Pancreas (tissue), 10 donors: Measurements from ENCODE around the gene LBH. TPM values are rescaled to one million over a fixed set of nuclear protein-coding genes. Genes with fewer than 3 reads are reported as not detected.

Experiments used
- ATAC-seq, 4 donors: fragments of 200-7000 bp; cut with Tn5 transposase; one replicate each; pipeline versions ENCODE4 v1.8.0 to v1.9.1; 2020; ENCODE audit warnings: mild to moderate bottlenecking in 4 of 4, moderate library complexity in 4 of 4
- DNase-seq, 6 donors: peaks; one replicate each; pipeline ENCODE4 v3.0.0-alpha.2; 2020
- FAIRE-seq: peaks from 2 replicates; lab custom pipeline; 2012; peaks lifted over from hg19 to GRCh38; lab: Jason Lieb, UNC
- H3K27ac ChIP-seq, 4 donors: fragments of 200-600 bp; sonication (generic); 1 replicate in 3 of 4; 2 replicates in 1 of 4; pipeline versions ENCODE4 v1.5.0 to v1.8.0; 2020
- H3K27me3 ChIP-seq, 4 donors: fragments of 200-600 bp; one replicate each; pipeline ENCODE4 v1.8.0; 2021
- H3K36me3 ChIP-seq, 3 donors: fragments of 200-600 bp; sonication (generic) in 1 of 3; one replicate each; pipeline versions ENCODE4 v1.5.0 to v1.8.0; 2020 to 2021
- H3K4me1 ChIP-seq, 3 donors: fragments of 200-600 bp; one replicate each; pipeline ENCODE4 v1.8.0; 2021
- H3K4me3 ChIP-seq, 4 donors: fragments of 200-600 bp; sonication (generic) in 2 of 4; one replicate each; pipeline versions ENCODE4 v1.5.0 to v1.8.0; 2020 to 2021
- H3K9me3 ChIP-seq, 4 donors: fragments of 200-600 bp; one replicate each; pipeline ENCODE4 v1.8.0; 2021
- WGBS, 2 donors: extraction: QIAGEN DNeasy Blood & Tissue Kit; methylation state at CpG; one replicate each; pipeline ENCODE4 v1.1.7; 2013; 5-methylcytosine and 5-hydroxymethylcytosine counted together
- intact Hi-C, 3 donors: fragments of 100-400 bp; cut with DNase I; formaldehyde crosslinking; loops; one replicate each; pipeline versions ENCODE4 v1.11.1 to v1.14.2; 2022
- polyA plus RNA-seq, 2 donors: library from polyadenylated mRNA; stranded (reverse); fragments of 200-250 nt; gene quantifications; one replicate each; pipeline ENCODE4 v1.2.3, GENCODE V29; 2013
- total RNA-seq, 6 donors: library from RNA; stranded (reverse); fragmentation: NEBNext Ultra II Directional in 4 of 6; extraction: Animal tissue kit (Norgen Biotek cat#: 25700) in 4 of 6; gene quantifications; one replicate each; pipeline versions ENCODE4 v1.2.1 to v1.2.4, GENCODE V29; 2021 to 2023
- TF ChIP-seq, protein P1 (sequence below), 4 donors: fragments of 200-600 bp; sonication (generic) in 3 of 4; IDR thresholded peaks; one replicate each; pipeline versions ENCODE4 v1.5.0 to v1.8.0; 2021; ENCODE audit warnings: antibody characterized with exemption in 4 of 4
- donor health status: healthy with polysubstance abuse.
- donor health status: DM: no; HTN: no; CAD: no; lungs with moderate emphysema.
- donor health status: DM: no; HTN: no; CAD: no.
- donor health status: control.
- donor health status: control.
- donor health status: Bipolar disorder and iron deficiency.
- donor health status: DM: yes; HTN: yes; CAD: no.
- donor health status: DM: no; HTN: no; CAD: no.
- donor health status: DM: no; HTN: no; CAD: no.
- donor health status: DM: yes; HTN: yes; CAD: no.

Gene LBH
- total and polyA plus RNA-seq, 8 donors: 4.1 to 26.9 (median 7.4) TPM

DNA sequence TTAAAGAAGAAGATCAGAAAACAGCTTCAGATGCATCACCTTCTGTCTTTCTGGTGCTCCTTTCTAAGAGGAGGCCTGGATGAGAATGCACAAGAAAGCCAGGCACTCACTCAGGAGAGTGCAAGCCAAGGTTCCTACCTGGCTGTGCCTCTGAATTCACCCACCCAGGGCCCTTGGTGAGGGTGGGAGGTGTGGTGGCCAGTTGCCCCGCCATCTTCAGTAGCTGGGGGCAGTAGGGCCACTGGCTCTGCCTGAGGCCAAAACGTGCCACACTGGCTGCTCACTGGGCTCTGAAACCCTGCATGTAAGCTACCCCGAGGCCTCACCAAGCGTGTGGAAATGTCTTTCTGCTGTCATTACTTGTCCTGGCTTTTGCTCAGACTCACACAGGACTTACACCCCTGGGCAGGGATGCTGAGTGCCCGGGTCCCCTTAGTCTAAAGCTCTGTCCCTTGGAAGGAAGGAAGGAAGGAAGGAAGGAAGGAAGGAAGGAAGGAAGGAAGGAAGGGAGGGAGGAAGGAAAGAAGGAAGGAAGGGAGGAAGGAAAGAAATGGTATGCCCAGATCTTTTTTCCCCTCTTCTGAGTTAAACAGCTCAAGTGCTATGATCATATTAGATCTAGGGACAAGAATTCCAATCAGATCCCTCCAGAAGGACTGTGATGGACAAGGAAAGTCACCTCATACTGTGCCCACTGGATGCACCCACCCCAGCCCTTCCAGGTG is 8.5 kb upstream of the LBH start:
- intact Hi-C loops: no loop called here
- WGBS, 2 donors: 84 to 97% methylated on average over 5 of the region's 5 CpGs

DNA sequence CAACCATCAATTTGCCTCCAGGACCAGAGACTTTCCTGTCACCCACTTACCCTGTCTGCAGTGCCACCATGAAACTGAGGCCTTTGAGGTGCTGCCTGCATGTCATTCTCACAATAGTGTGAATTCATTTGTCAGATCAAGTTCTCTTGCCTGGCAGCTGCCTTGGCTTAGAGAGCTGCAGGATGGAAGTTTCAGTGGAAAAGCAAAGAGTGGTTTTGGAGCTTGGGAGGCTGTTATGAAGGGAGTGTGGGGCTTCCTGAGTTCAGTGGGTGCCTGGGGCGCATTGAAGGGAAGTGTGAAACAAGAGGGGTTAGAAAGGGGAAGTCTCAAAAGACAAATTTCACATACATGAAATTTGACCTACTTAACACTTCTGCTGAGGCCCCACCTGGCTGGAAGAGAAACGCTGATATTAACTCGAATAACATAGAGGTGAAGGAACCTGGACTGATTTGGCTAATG is 7.9 kb upstream of the LBH start:
- no peak for DNase-seq
- TF ChIP-seq, protein P1, sequence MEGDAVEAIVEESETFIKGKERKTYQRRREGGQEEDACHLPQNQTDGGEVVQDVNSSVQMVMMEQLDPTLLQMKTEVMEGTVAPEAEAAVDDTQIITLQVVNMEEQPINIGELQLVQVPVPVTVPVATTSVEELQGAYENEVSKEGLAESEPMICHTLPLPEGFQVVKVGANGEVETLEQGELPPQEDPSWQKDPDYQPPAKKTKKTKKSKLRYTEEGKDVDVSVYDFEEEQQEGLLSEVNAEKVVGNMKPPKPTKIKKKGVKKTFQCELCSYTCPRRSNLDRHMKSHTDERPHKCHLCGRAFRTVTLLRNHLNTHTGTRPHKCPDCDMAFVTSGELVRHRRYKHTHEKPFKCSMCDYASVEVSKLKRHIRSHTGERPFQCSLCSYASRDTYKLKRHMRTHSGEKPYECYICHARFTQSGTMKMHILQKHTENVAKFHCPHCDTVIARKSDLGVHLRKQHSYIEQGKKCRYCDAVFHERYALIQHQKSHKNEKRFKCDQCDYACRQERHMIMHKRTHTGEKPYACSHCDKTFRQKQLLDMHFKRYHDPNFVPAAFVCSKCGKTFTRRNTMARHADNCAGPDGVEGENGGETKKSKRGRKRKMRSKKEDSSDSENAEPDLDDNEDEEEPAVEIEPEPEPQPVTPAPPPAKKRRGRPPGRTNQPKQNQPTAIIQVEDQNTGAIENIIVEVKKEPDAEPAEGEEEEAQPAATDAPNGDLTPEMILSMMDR (IDR thresholded peaks at IDR 0.05): no peak
- H3K27ac ChIP-seq: no peak overlapping the region
- H3K9me3 ChIP-seq: no peaks in the 10 kb centered on the region
- no peak for ATAC-seq
- intact Hi-C loops: no loop called here
- peaks cover 0 to 8% (median 1%) of the 10 kb centered on the region in 3 donors for H3K4me1 ChIP-seq
- FAIRE-seq: no peak
- H3K27me3 ChIP-seq: no peaks in the 10 kb centered on the region
- WGBS, 2 donors: 73 to 78% methylated on average over 3 of the region's 3 CpGs
- no peak overlapping the region for H3K4me3 ChIP-seq
- no peaks in the 10 kb centered on the region for H3K36me3 ChIP-seq

More for the DNA sequence above, 8.5 kb upstream of the LBH start:
- DNase-seq (no peak), ATAC-seq (no peak), FAIRE-seq (no peak)
- TF ChIP-seq, protein P1 (IDR thresholded peaks at IDR 0.05): no peak
- no peak overlapping the region for H3K4me3 ChIP-seq
- H3K9me3 ChIP-seq: no peaks in the 10 kb centered on the region
- no peak overlapping the region for H3K27ac ChIP-seq
- H3K36me3 ChIP-seq: no peaks in the 10 kb centered on the region
- peaks cover 0 to 12% (median 4%) of the 10 kb centered on the region in 3 donors for H3K4me1 ChIP-seq
- H3K27me3 ChIP-seq: no peaks in the 10 kb centered on the region

DNA sequence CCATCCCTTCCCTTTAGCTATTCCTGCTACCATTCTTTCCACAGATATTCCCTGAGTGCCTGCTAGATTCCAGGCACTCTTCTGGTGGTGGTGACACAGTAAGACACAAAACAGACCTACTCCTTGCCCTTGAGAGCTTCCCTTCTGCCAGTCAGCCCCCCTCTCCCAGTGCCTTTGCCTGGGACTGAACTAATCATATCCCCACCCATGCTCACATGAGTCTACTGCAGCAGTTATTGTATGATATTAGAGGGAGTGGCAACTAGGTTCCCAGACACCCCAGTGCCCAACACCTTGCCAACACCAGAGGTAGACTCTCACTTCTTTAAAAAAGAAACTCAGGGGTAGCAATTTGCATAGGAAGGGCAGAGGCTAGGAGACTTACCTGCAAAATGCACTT is 7.2 kb upstream of the LBH start:
- no peak for FAIRE-seq
- peaks cover 0 to 6% (median 0%) of the 10 kb centered on the region in 3 donors for H3K4me1 ChIP-seq
- ATAC-seq: no peak
- TF ChIP-seq, protein P1 (IDR thresholded peaks at IDR 0.05): no peak
- no peak for DNase-seq
- H3K36me3 ChIP-seq: no peaks in the 10 kb centered on the region
- no peak overlapping the region for H3K27ac ChIP-seq
- intact Hi-C loops: no loop called here
- H3K27me3 ChIP-seq: no peaks in the 10 kb centered on the region
- no peak overlapping the region for H3K4me3 ChIP-seq
- H3K9me3 ChIP-seq: no peaks in the 10 kb centered on the region

DNA sequence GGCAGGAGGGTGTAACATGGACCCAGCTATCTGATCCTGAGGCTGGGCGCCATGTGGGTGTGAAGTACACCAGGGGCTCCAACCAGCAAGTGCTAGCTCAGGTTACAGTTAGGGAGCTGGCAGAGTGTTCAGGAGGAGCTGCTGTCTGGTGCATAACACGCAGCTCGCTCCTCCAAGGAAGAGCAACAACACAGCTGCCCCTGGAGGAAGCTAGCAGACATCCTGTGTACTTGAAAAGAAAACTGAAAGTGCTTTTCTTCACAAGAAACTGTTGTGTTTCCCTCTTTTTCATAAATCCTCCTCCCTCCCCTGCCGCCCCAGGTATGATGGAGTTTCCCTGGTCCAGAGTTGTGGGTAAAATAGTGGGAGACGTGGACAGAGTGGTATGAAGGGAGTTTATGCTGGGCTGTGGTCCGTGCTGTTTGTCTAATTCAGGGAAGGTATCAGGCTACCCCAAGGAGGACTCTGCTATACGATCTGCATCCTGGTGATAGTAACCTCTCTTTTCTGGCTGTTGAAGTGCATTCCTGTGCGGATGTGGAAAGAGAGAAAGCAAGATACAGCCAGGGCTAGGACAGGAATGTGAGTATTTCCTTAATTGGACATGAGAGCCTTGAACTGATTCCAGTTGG is 6.1 kb upstream of the LBH start:
- Histone ChIP-seq H3K27me3 (no peaks in the 10 kb centered on the region), H3K9me3 (no peaks in the 10 kb centered on the region), H3K4me1 (peaks cover 0 to 6% (median 0%) of the 10 kb centered on the region in 3 donors), H3K4me3 (peak overlapping the region in 1 of 4 donors; percentile 25), H3K27ac (peak overlapping the region in 2 of 4 donors; percentile 36 to 64), H3K36me3 (no peaks in the 10 kb centered on the region)
- FAIRE-seq (no peak), DNase-seq (no peak), ATAC-seq (peak in 3 of 4 donors; percentile 51 to 66 (median 56))
- TF ChIP-seq, protein P1 (IDR thresholded peaks at IDR 0.05): no peak
- intact Hi-C loops: no loop called here
- 67 to 75% methylated on average over 8 of the region's 8 CpGs for WGBS, 2 donors
